WTC11 (cell line): Measurements from ENCODE around the gene CD2. TPM values are rescaled to one million over a fixed set of nuclear protein-coding genes. Genes with fewer than 3 reads are reported as not detected.

Experiments used
- ATAC-seq: fragments of 200-7000 bp; cut with Tn5 transposase; 2 replicates; pipeline ENCODE4 v1.10.0; 2021; ENCODE audit warnings: mild to moderate bottlenecking, moderate library complexity
- CTCF ChIA-PET: fragments of 300-600 bp; sonication (Branson Sonifier 250); formaldehyde crosslinking; loops from one replicate; lab custom pipeline; 2021; ENCODE audit warnings: antibody characterized with exemption; lab: Charles Lee
- POLR2A ChIA-PET: fragments of 350-600 bp; sonication (Branson Sonifier 250); formaldehyde crosslinking; loops from one replicate; lab custom pipeline; 2021; ENCODE audit warnings: antibody characterized with exemption; lab: Charles Lee
- DNase-seq: peaks from one replicate; pipeline ENCODE4 v3.0.0; 2021; ENCODE audit warnings: low spot score
- H3K27ac Mint-ChIP-seq: 2 replicates; pipeline ENCODE4 v1.8.0; 2021; ENCODE audit warnings: mixed read lengths
- H3K27me3 Mint-ChIP-seq: 2 replicates; pipeline ENCODE4 v1.8.0; 2021; ENCODE audit warnings: low read depth, mild to moderate bottlenecking, moderate library complexity, mixed read lengths
- H3K36me3 Mint-ChIP-seq: 2 replicates; pipeline ENCODE4 v1.8.0; 2021; ENCODE audit warnings: mixed read lengths
- H3K4me1 Mint-ChIP-seq: 2 replicates; pipeline ENCODE4 v1.8.0; 2022; ENCODE audit warnings: mixed read lengths
- H3K4me3 Mint-ChIP-seq: 2 replicates; pipeline ENCODE4 v1.8.0; 2021; ENCODE audit warnings: mild to moderate bottlenecking, moderate library complexity, mixed read lengths
- H3K9me3 Mint-ChIP-seq: 2 replicates; pipeline ENCODE4 v1.8.0; 2021; ENCODE audit warnings: mixed read lengths
- ELF4 ChIP-seq: sonication (generic); formaldehyde crosslinking; IDR thresholded peaks from 2 replicates; pipeline ENCODE4 v1.8.1; 2022; ENCODE audit warnings: low read depth, mild to moderate bottlenecking, moderate library complexity, missing genetic modification reagents
- NFATC4 ChIP-seq: fragments of 250-450 bp; sonication (Bioruptor Pico); IDR thresholded peaks from 2 replicates; pipeline ENCODE4 v1.9.0; 2021; ENCODE audit warnings: mild to moderate bottlenecking
- NR1H2 ChIP-seq: sonication (generic); formaldehyde crosslinking; IDR thresholded peaks from 2 replicates; pipeline ENCODE4 v1.9.0; 2021; ENCODE audit warnings: mild to moderate bottlenecking, moderate library complexity, missing genetic modification reagents
- NR2C2 ChIP-seq: sonication (generic); formaldehyde crosslinking; IDR thresholded peaks from 2 replicates; pipeline ENCODE4 v1.8.0; 2022; ENCODE audit warnings: mild to moderate bottlenecking, missing genetic modification reagents
- PRRX2 ChIP-seq: fragments of 250-450 bp; sonication (Bioruptor Pico); IDR thresholded peaks from 2 replicates; pipeline ENCODE4 v1.8.0; 2021; ENCODE audit warnings: mild to moderate bottlenecking
- total RNA-seq: library from RNA; stranded (reverse); gene quantifications from 3 replicates; pipeline ENCODE4 v1.2.3, GENCODE V29; 2021
- TF ChIP-seq, protein P1 (sequence below): sonication (generic); formaldehyde crosslinking; IDR thresholded peaks from 2 replicates; pipeline ENCODE4 v1.8.1; 2022; ENCODE audit warnings: missing genetic modification reagents, borderline replicate concordance
- TF ChIP-seq, protein P2 (sequence below): fragments of 200-600 bp; IDR thresholded peaks from 2 replicates; pipeline ENCODE4 v1.8.0; 2022; ENCODE audit warnings: antibody characterized with exemption
- TF ChIP-seq, protein P3 (sequence below): fragments of 250-450 bp; sonication (Bioruptor Pico); IDR thresholded peaks from 2 replicates; pipeline ENCODE4 v2.1.2; 2022; ENCODE audit warnings: mild to moderate bottlenecking, moderate library complexity
- TF ChIP-seq, protein P4 (sequence below): sonication (generic); formaldehyde crosslinking; IDR thresholded peaks from 2 replicates; pipeline ENCODE4 v1.8.1; 2023; ENCODE audit warnings: mild to moderate bottlenecking, missing genetic modification reagents, borderline replicate concordance
- TF ChIP-seq, protein P5 (sequence below): sonication (generic); formaldehyde crosslinking; conservative IDR thresholded peaks from 2 replicates; pipeline ENCODE4 v1.8.1; 2023; ENCODE audit warnings: mild to moderate bottlenecking, low read depth, missing genetic modification reagents, moderate library complexity
- TF ChIP-seq, protein P6 (sequence below): sonication (generic); formaldehyde crosslinking; conservative IDR thresholded peaks from 2 replicates; pipeline ENCODE4 v1.8.1; 2022; ENCODE audit warnings: mild to moderate bottlenecking, missing genetic modification reagents

CD2 gene
- total RNA-seq, 1 experiment from 2014 or later: 0.13 TPM

DNA sequence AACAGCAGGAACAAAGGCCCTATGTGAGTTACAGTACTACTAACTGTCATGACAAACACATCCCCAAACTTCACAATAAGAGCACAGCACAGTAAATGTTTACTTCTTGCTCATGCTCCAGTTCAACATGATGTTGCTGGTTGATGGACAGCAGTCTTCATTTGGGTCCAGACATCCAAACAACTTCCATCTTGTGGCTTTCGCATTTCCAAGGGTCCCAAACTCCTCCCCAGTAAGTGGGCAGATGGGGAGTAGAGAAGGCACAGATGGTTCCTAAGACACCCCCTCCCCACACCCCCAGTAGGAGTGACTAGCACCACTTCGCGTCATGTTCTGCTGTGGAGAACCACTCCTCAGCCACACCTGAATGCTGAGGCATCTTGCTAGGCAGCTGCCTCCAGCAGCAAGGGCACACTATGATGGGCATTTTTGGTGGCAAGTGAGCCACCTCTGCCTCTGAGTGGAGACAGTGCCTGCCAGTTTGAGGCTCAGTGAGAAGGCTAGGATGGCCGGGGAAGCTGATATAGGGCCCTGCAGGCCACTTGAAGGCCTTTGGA is 32.7 kb upstream of the CD2 start:
- DNase-seq (no peak), ATAC-seq (no peak)
- no peaks in the 10 kb centered on the region; the same call in 1 of the 2 replicates for H3K27me3 Mint-ChIP-seq
- POLR2A ChIA-PET: no interaction called here
- CTCF ChIA-PET: interaction anchor here (1.7 kb wide), 1 partner anchor 16 kb away, joined by 3 read pairs; no protein-coding TSS in a partner anchor
- H3K4me1 Mint-ChIP-seq: peaks cover 10% of the 10 kb centered on the region
- peaks cover 14% of the 10 kb centered on the region for H3K36me3 Mint-ChIP-seq
- no peak overlapping the region for H3K27ac Mint-ChIP-seq
- H3K4me3 Mint-ChIP-seq: no peak overlapping the region
- TF ChIP-seq ELF4 (CRISPR knock-in tag) (no peak), NR2C2 (CRISPR knock-in tag) (no peak), NFATC4 (CRISPR knock-in tag) (no peak), PRRX2 (CRISPR knock-in tag) (no peak), NR1H2 (CRISPR knock-in tag) (no peak)
- TF ChIP-seq, protein P1, sequence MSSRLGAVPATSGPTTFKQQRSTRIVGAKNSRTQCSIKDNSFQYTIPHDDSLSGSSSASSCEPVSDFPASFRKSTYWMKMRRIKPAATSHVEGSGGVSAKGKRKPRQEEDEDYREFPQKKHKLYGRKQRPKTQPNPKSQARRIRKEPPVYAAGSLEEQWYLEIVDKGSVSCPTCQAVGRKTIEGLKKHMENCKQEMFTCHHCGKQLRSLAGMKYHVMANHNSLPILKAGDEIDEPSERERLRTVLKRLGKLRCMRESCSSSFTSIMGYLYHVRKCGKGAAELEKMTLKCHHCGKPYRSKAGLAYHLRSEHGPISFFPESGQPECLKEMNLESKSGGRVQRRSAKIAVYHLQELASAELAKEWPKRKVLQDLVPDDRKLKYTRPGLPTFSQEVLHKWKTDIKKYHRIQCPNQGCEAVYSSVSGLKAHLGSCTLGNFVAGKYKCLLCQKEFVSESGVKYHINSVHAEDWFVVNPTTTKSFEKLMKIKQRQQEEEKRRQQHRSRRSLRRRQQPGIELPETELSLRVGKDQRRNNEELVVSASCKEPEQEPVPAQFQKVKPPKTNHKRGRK (CRISPR knock-in tag): no peak
- TF ChIP-seq, protein P2, sequence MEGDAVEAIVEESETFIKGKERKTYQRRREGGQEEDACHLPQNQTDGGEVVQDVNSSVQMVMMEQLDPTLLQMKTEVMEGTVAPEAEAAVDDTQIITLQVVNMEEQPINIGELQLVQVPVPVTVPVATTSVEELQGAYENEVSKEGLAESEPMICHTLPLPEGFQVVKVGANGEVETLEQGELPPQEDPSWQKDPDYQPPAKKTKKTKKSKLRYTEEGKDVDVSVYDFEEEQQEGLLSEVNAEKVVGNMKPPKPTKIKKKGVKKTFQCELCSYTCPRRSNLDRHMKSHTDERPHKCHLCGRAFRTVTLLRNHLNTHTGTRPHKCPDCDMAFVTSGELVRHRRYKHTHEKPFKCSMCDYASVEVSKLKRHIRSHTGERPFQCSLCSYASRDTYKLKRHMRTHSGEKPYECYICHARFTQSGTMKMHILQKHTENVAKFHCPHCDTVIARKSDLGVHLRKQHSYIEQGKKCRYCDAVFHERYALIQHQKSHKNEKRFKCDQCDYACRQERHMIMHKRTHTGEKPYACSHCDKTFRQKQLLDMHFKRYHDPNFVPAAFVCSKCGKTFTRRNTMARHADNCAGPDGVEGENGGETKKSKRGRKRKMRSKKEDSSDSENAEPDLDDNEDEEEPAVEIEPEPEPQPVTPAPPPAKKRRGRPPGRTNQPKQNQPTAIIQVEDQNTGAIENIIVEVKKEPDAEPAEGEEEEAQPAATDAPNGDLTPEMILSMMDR: no peak
- TF ChIP-seq, protein P3, sequence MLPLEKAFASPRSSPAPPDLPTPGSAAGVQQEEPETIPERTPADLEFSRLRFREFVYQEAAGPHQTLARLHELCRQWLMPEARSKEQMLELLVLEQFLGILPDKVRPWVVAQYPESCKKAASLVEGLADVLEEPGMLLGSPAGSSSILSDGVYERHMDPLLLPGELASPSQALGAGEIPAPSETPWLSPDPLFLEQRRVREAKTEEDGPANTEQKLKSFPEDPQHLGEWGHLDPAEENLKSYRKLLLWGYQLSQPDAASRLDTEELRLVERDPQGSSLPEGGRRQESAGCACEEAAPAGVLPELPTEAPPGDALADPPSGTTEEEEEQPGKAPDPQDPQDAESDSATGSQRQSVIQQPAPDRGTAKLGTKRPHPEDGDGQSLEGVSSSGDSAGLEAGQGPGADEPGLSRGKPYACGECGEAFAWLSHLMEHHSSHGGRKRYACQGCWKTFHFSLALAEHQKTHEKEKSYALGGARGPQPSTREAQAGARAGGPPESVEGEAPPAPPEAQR (CRISPR knock-in tag): no peak
- TF ChIP-seq, protein P4, sequence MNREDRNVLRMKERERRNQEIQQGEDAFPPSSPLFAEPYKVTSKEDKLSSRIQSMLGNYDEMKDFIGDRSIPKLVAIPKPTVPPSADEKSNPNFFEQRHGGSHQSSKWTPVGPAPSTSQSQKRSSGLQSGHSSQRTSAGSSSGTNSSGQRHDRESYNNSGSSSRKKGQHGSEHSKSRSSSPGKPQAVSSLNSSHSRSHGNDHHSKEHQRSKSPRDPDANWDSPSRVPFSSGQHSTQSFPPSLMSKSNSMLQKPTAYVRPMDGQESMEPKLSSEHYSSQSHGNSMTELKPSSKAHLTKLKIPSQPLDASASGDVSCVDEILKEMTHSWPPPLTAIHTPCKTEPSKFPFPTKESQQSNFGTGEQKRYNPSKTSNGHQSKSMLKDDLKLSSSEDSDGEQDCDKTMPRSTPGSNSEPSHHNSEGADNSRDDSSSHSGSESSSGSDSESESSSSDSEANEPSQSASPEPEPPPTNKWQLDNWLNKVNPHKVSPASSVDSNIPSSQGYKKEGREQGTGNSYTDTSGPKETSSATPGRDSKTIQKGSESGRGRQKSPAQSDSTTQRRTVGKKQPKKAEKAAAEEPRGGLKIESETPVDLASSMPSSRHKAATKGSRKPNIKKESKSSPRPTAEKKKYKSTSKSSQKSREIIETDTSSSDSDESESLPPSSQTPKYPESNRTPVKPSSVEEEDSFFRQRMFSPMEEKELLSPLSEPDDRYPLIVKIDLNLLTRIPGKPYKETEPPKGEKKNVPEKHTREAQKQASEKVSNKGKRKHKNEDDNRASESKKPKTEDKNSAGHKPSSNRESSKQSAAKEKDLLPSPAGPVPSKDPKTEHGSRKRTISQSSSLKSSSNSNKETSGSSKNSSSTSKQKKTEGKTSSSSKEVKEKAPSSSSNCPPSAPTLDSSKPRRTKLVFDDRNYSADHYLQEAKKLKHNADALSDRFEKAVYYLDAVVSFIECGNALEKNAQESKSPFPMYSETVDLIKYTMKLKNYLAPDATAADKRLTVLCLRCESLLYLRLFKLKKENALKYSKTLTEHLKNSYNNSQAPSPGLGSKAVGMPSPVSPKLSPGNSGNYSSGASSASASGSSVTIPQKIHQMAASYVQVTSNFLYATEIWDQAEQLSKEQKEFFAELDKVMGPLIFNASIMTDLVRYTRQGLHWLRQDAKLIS (CRISPR knock-in tag): no peak
- TF ChIP-seq, protein P5, sequence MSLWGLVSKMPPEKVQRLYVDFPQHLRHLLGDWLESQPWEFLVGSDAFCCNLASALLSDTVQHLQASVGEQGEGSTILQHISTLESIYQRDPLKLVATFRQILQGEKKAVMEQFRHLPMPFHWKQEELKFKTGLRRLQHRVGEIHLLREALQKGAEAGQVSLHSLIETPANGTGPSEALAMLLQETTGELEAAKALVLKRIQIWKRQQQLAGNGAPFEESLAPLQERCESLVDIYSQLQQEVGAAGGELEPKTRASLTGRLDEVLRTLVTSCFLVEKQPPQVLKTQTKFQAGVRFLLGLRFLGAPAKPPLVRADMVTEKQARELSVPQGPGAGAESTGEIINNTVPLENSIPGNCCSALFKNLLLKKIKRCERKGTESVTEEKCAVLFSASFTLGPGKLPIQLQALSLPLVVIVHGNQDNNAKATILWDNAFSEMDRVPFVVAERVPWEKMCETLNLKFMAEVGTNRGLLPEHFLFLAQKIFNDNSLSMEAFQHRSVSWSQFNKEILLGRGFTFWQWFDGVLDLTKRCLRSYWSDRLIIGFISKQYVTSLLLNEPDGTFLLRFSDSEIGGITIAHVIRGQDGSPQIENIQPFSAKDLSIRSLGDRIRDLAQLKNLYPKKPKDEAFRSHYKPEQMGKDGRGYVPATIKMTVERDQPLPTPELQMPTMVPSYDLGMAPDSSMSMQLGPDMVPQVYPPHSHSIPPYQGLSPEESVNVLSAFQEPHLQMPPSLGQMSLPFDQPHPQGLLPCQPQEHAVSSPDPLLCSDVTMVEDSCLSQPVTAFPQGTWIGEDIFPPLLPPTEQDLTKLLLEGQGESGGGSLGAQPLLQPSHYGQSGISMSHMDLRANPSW: no peak
- TF ChIP-seq, protein P6, sequence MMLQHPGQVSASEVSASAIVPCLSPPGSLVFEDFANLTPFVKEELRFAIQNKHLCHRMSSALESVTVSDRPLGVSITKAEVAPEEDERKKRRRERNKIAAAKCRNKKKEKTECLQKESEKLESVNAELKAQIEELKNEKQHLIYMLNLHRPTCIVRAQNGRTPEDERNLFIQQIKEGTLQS: no peak
- peaks cover 17% of the 10 kb centered on the region for H3K9me3 Mint-ChIP-seq
